SU-DHL-6 (cell line): ENCODE results near the gene LRFN2.

Experiments
- CTCF ChIP-seq: fragments of 200-600 bp; sonication (generic); IDR thresholded peaks from one replicate; pipeline ENCODE4 v1.5.1; 2017; ENCODE audit warnings: antibody characterized with exemption, mild to moderate bottlenecking, low read length, moderate library complexity; ENCODE audit not compliant: insufficient read depth, poor library complexity, severe bottlenecking
- EZH2phosphoT487 ChIP-seq: fragments of 200-600 bp; sonication (generic), shearing (Covaris generic); conservative IDR thresholded peaks from 2 replicates; pipeline ENCODE4 v1.6.1; 2018; ENCODE audit warnings: mild to moderate bottlenecking, antibody characterized with exemption, low read length, moderate library complexity, mixed read lengths

DNA sequence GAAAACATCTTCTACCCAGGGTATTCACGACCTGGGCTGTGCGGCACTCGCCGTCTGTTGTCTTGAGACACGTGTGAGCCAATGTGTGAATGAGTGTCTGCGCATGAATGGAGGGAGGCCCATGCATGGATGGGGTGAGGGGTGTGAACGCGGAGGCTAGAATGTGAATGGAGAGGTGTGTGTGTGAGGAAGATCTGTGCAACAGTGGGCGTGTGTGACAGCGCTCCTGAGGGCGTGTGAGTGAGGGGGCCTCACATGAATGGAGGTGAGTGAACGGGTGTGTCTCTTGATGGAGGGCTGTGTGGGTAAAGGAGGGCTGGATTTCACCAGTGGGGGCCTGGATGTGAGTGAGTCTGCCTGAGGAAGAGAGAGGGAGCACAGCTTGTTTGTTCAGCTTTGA lies 146.0 kb downstream of the LRFN2 start:
- TF ChIP-seq CTCF = no peak
- no peak for TF ChIP-seq EZH2phosphoT487
